Stimulated activated naive CD8-positive, alpha-beta T cell treated with anti-CD3 and anti-CD28 coated beads, Interleukin-15, Interleukin-2, amounts not matched to agents 100 U/mL and 50 U/mL, for 24 hours (primary cell): ENCODE results near the gene SLC35E3.
"Not testable (repeated sequence)": the region's sequence is repeated elsewhere in the genome, so short reads cannot be mapped to it uniquely, and the experiment has no call there.

Experiments used
- ATAC-seq: fragments of 150-1000 bp; cut with Tn5 transposase; one replicate; pipeline ENCODE4 v1.10.0; 2021
- DNase-seq: peaks from one replicate; pipeline ENCODE4 v3.0.0; 2021

Gene SLC35E3

GRCh38 chr12:68813242-68813593 lies 67.2 kb downstream of the SLC35E3 start:
- no peak for ATAC-seq

GRCh38 chr12:68814490-68815231 lies 68.7 kb downstream of the SLC35E3 start:
- ATAC-seq = no peak
- no peak for DNase-seq

More at GRCh38 chr12:68813242-68813593, 67.2 kb downstream of the SLC35E3 start:
- DNase-seq = no peak

GRCh38 chr12:68815232-68815927 lies 69.4 kb downstream of the SLC35E3 start:
- ATAC-seq = no peak
- DNase-seq = no peak

- ATAC-seq (no peak), DNase-seq (no peak)
Observed at GRCh38 chr12:68815928-68816800, 70.2 kb downstream of the SLC35E3 start.

DNA sequence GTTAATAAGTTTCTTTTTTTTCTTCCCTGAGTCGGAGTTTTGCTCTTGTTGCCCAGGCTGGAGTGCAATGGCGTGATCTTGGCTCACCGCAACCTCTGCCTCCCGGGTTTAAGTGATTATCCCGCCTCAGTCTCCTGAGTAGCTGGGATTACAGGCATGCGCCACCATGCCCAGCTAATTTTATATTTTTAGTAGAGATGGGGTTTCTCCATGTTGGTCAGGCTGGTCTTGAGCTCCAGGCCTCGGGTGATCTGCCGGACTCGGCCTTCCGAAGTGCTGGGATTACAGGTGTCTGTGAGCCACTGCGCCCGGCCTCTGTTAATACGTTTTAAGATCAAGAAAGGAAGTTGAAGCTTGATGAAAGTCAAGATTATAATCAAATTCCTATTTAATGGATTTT lies 73.5 kb downstream of the SLC35E3 start:
- ATAC-seq, DNase-seq: not testable (repeated sequence)

- no peak for DNase-seq
- no peak for ATAC-seq
Observed at GRCh38 chr12:68821357-68822188, 75.6 kb downstream of the SLC35E3 start.

DNA sequence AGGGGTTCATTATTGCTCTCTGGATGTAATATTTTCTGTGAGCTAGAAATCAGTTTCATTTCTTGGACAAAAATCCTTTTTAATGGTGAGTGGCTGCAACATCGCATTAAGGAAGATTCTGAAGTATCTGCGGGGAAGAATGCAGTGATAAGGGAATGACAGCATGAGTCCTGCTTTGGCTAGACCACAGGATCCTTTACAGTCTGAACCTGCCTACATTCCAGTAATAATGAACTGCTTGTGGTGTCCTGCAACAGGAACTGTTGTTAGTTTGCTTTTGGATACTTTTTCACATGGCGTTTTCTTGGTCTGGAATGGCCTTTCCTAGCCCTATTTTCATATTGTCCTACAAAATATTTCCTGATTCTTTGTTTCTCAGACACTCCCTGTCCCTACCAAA lies 77.7 kb downstream of the SLC35E3 start:
- DNase-seq (no peak), ATAC-seq (no peak)

DNA sequence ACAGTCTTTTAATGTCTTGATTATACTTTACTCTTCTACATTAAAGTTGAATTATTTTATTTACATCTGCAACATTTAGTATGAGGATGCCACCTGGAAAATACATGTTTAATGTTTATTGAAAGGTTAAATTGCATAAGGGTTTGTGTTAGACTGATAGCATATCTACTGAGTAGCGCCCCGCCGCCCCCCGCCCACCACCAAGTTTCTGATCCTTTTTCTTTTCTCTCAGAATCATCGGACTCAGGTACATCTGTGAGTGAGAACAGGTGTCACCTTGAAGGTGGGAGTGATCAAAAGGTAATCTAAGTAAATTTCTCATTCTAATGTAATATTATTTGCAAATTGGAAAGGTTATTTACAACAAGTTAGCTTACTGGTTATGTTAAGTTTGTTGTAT lies 78.2 kb downstream of the SLC35E3 start:
- ATAC-seq = no peak
- no peak for DNase-seq

- ATAC-seq (no peak), DNase-seq (no peak)
Observed at GRCh38 chr12:68824597-68825250, 78.7 kb downstream of the SLC35E3 start.

GRCh38 chr12:68825569-68826217 lies 79.7 kb downstream of the SLC35E3 start:
- ATAC-seq (no peak), DNase-seq (no peak)

GRCh38 chr12:68827895-68828671 lies 82.1 kb downstream of the SLC35E3 start:
- DNase-seq = no peak
- ATAC-seq = no peak

- DNase-seq (no peak), ATAC-seq (no peak)
Observed at GRCh38 chr12:68828672-68829068, 82.7 kb downstream of the SLC35E3 start.
